ENCODE data around the gene THSD4.

The THSD4 gene

GRCh38 chr15:71337197-71337845 lies 222.1 kb downstream of the THSD4 start:
- 89 to 90% methylated on average over 4 to 5 of the region's 5 CpGs for WGBS, 2 experiments (ENCODE audit: insufficient coverage in 2 of 2)
- peaks cover 4% of the 10 kb centered on the region for H3K4me1 ChIP-seq (ENCODE audit: control insufficient read depth, insufficient read depth, low read length, poor library complexity, severe bottlenecking)
- H3K27ac ChIP-seq (ENCODE audit: low read depth, low read length, severe bottlenecking): no peak overlapping the region
- H3K4me3 ChIP-seq (ENCODE audit: extremely low read depth, insufficient read depth, low read length, poor library complexity, severe bottlenecking): no peak overlapping the region
- H3K36me3 ChIP-seq (ENCODE audit: control insufficient read depth, insufficient read depth, low read length): no peaks in the 10 kb centered on the region
- H3K9me3 ChIP-seq (ENCODE audit: control insufficient read depth, low read length): no peaks in the 10 kb centered on the region

GRCh38 chr15:71338265-71338664 lies 223.0 kb downstream of the THSD4 start:
- H3K4me3 ChIP-seq (ENCODE audit: extremely low read depth, insufficient read depth, low read length, poor library complexity, severe bottlenecking): no peak overlapping the region
- no peaks in the 10 kb centered on the region for H3K9me3 ChIP-seq (ENCODE audit: control insufficient read depth, low read length)
- peaks cover 4% of the 10 kb centered on the region for H3K4me1 ChIP-seq (ENCODE audit: control insufficient read depth, insufficient read depth, low read length, poor library complexity, severe bottlenecking)
- WGBS, 2 experiments (ENCODE audit: insufficient coverage in 2 of 2): 83 to 90% methylated on average over 2 to 6 of the region's 9 CpGs
- no peak overlapping the region for H3K27ac ChIP-seq (ENCODE audit: low read depth, low read length, severe bottlenecking)
- H3K36me3 ChIP-seq (ENCODE audit: control insufficient read depth, insufficient read depth, low read length): no peaks in the 10 kb centered on the region

GRCh38 chr15:71338827-71339542 lies 223.7 kb downstream of the THSD4 start:
- Histone ChIP-seq H3K27ac (ENCODE audit: low read depth, low read length, severe bottlenecking) (no peak overlapping the region), H3K4me3 (ENCODE audit: extremely low read depth, insufficient read depth, low read length, poor library complexity, severe bottlenecking) (no peak overlapping the region), H3K9me3 (ENCODE audit: control insufficient read depth, low read length) (no peaks in the 10 kb centered on the region), H3K36me3 (ENCODE audit: control insufficient read depth, insufficient read depth, low read length) (no peaks in the 10 kb centered on the region), H3K4me1 (ENCODE audit: control insufficient read depth, insufficient read depth, low read length, poor library complexity, severe bottlenecking) (peaks cover under 1% of the 10 kb centered on the region)
- 94 to 98% methylated on average over 3 to 5 of the region's 7 CpGs for WGBS, 2 experiments (ENCODE audit: insufficient coverage in 2 of 2)

GRCh38 chr15:71341811-71342550 lies 226.7 kb downstream of the THSD4 start:
- Histone ChIP-seq H3K9me3 (ENCODE audit: control insufficient read depth, low read length) (no peaks in the 10 kb centered on the region), H3K27ac (ENCODE audit: low read depth, low read length, severe bottlenecking) (no peak overlapping the region), H3K36me3 (ENCODE audit: control insufficient read depth, insufficient read depth, low read length) (no peaks in the 10 kb centered on the region), H3K4me1 (ENCODE audit: control insufficient read depth, insufficient read depth, low read length, poor library complexity, severe bottlenecking) (no peaks in the 10 kb centered on the region), H3K4me3 (ENCODE audit: extremely low read depth, insufficient read depth, low read length, poor library complexity, severe bottlenecking) (no peak overlapping the region)
- WGBS, 2 experiments (ENCODE audit: insufficient coverage in 2 of 2): 89 to 97% methylated on average over 3 to 6 of the region's 8 CpGs

GRCh38 chr15:71342658-71343057 lies 227.4 kb downstream of the THSD4 start:
- Histone ChIP-seq H3K4me1 (ENCODE audit: control insufficient read depth, insufficient read depth, low read length, poor library complexity, severe bottlenecking) (no peaks in the 10 kb centered on the region), H3K4me3 (ENCODE audit: extremely low read depth, insufficient read depth, low read length, poor library complexity, severe bottlenecking) (no peak overlapping the region), H3K36me3 (ENCODE audit: control insufficient read depth, insufficient read depth, low read length) (no peaks in the 10 kb centered on the region), H3K9me3 (ENCODE audit: control insufficient read depth, low read length) (no peaks in the 10 kb centered on the region), H3K27ac (ENCODE audit: low read depth, low read length, severe bottlenecking) (no peak overlapping the region)
- WGBS, 2 experiments (ENCODE audit: insufficient coverage in 2 of 2): 96 to 97% methylated on average over 6 to 7 of the region's 7 CpGs

- WGBS, 2 experiments (ENCODE audit: insufficient coverage in 2 of 2): 100% methylated on average over 2 of the region's 5 CpGs
- no peak overlapping the region for H3K27ac ChIP-seq (ENCODE audit: low read depth, low read length, severe bottlenecking)
- no peaks in the 10 kb centered on the region for H3K9me3 ChIP-seq (ENCODE audit: control insufficient read depth, low read length)
Measured at GRCh38 chr15:71344316-71344715, 229.0 kb downstream of the THSD4 start.

GRCh38 chr15:71345186-71345585 lies 229.9 kb downstream of the THSD4 start:
- Histone ChIP-seq H3K27ac (ENCODE audit: low read depth, low read length, severe bottlenecking) (no peak overlapping the region), H3K4me3 (ENCODE audit: extremely low read depth, insufficient read depth, low read length, poor library complexity, severe bottlenecking) (no peak overlapping the region), H3K36me3 (ENCODE audit: control insufficient read depth, insufficient read depth, low read length) (no peaks in the 10 kb centered on the region), H3K9me3 (ENCODE audit: control insufficient read depth, low read length) (no peaks in the 10 kb centered on the region), H3K4me1 (ENCODE audit: control insufficient read depth, insufficient read depth, low read length, poor library complexity, severe bottlenecking) (no peaks in the 10 kb centered on the region)
- 20 to 93% methylated on average over 1 to 2 of the region's 5 CpGs for WGBS, 2 experiments (ENCODE audit: insufficient coverage in 2 of 2)

More at GRCh38 chr15:71344316-71344715, 229.0 kb downstream of the THSD4 start:
- Histone ChIP-seq H3K36me3 (ENCODE audit: control insufficient read depth, insufficient read depth, low read length) (no peaks in the 10 kb centered on the region), H3K4me3 (ENCODE audit: extremely low read depth, insufficient read depth, low read length, poor library complexity, severe bottlenecking) (no peak overlapping the region), H3K4me1 (ENCODE audit: control insufficient read depth, insufficient read depth, low read length, poor library complexity, severe bottlenecking) (no peaks in the 10 kb centered on the region)

- H3K9me3 ChIP-seq (ENCODE audit: control insufficient read depth, low read length): no peaks in the 10 kb centered on the region
- 77 to 94% methylated on average over 2 to 3 of the region's 5 CpGs for WGBS, 2 experiments (ENCODE audit: insufficient coverage in 2 of 2)
- no peaks in the 10 kb centered on the region for H3K36me3 ChIP-seq (ENCODE audit: control insufficient read depth, insufficient read depth, low read length)
- no peak overlapping the region for H3K4me3 ChIP-seq (ENCODE audit: extremely low read depth, insufficient read depth, low read length, poor library complexity, severe bottlenecking)
- no peaks in the 10 kb centered on the region for H3K4me1 ChIP-seq (ENCODE audit: control insufficient read depth, insufficient read depth, low read length, poor library complexity, severe bottlenecking)
- no peak overlapping the region for H3K27ac ChIP-seq (ENCODE audit: low read depth, low read length, severe bottlenecking)
Measured at GRCh38 chr15:71346464-71346863, 231.2 kb downstream of the THSD4 start.

GRCh38 chr15:71348597-71348996 lies 233.3 kb downstream of the THSD4 start:
- 63% methylated on average over 1 of the region's 1 CpG; no CpG with 5 or more reads in 1 of the 2 experiments for WGBS, 2 experiments (ENCODE audit: insufficient coverage in 2 of 2)
- Histone ChIP-seq H3K27ac (ENCODE audit: low read depth, low read length, severe bottlenecking) (no peak overlapping the region), H3K36me3 (ENCODE audit: control insufficient read depth, insufficient read depth, low read length) (peaks cover 4% of the 10 kb centered on the region)

GRCh38 chr15:71349336-71349735 lies 234.1 kb downstream of the THSD4 start:
- 81 to 88% methylated on average over 4 of the region's 4 CpGs for WGBS, 2 experiments (ENCODE audit: insufficient coverage in 2 of 2)
- H3K27ac ChIP-seq (ENCODE audit: low read depth, low read length, severe bottlenecking): no peak overlapping the region
- H3K36me3 ChIP-seq (ENCODE audit: control insufficient read depth, insufficient read depth, low read length): peaks cover 4% of the 10 kb centered on the region
- H3K4me1 ChIP-seq (ENCODE audit: control insufficient read depth, insufficient read depth, low read length, poor library complexity, severe bottlenecking): no peaks in the 10 kb centered on the region
- no peak overlapping the region for H3K4me3 ChIP-seq (ENCODE audit: extremely low read depth, insufficient read depth, low read length, poor library complexity, severe bottlenecking)
- H3K9me3 ChIP-seq (ENCODE audit: control insufficient read depth, low read length): no peaks in the 10 kb centered on the region

More at GRCh38 chr15:71348597-71348996, 233.3 kb downstream of the THSD4 start:
- H3K9me3 ChIP-seq (ENCODE audit: control insufficient read depth, low read length): no peaks in the 10 kb centered on the region
- H3K4me1 ChIP-seq (ENCODE audit: control insufficient read depth, insufficient read depth, low read length, poor library complexity, severe bottlenecking): no peaks in the 10 kb centered on the region
- no peak overlapping the region for H3K4me3 ChIP-seq (ENCODE audit: extremely low read depth, insufficient read depth, low read length, poor library complexity, severe bottlenecking)
